ENCODE measurements around the gene SUN5. TPM values are rescaled to one million over a fixed set of nuclear protein-coding genes. Genes with fewer than 3 reads are reported as not detected.
"Not testable (repeated sequence)": the region's sequence is repeated elsewhere in the genome, so short reads cannot be mapped to it uniquely, and the experiment has no call there.

Gene SUN5
- total and polyA plus RNA-seq, 3 donors from 2014 or later, result 19.0 to 59.7 (median 29.1) TPM

DNA sequence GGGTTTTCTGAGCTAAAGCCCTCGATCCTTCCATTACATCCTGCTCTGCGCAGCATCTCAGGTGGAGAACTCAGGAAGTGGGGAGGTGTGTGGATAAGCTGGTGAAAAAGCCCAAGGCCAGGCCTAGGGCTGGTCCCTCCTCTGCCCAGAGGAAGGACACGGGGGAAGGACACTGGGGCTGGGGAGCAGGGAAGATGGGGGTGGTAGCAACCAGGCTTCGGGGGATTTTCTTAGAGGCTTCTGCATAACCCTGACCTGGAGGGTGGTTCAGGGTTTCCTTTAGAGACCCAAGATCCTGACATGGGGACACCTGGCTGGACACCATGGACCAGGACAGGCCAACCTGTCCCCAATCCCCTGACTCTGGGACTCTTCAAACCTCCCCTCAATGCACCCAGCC, 37.9 kb downstream of the SUN5 start:
- DNase-seq, result no peak

DNA sequence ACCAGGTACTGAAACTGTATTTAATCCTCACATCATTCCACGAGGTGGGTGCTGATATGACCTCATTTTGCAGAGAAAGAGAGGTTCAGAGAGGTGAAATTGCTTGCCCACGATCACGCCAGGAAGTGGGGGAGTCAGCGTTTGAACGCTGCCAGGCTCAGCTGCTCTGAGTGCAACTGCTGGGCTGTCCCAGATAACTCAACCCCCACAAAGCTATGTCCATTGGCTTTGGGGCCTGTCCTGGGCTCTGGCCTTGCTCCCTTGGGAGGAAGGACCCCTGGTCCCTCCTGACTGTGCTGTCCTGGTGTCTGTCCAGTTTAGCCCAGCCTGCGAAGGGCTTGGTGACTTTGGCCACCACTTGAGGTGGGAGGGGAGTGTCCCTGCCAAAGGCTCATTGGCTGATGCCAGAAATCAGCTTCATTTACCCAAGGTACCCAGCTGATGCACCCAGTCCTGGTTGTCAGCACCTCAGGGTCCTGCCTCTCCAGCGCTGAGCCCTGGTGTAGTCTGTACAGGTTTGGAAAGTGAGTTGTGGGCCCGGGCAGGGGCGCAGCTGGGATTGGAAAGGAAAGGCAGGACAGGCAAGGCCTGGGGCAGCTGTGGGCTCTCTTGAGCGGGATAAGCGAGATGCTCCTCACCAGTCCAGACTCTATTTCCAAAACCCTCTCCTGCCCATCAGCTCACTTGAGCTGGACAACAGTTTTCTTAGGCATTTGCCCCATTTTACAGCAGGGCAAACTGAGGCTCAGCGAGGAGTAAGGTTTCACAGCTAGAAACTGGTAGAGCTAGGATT, 38.5 kb downstream of the SUN5 start:
- no peak for TF ChIP-seq POLR2A (IDR thresholded peaks at IDR 0.05)
- TF ChIP-seq, protein P1, sequence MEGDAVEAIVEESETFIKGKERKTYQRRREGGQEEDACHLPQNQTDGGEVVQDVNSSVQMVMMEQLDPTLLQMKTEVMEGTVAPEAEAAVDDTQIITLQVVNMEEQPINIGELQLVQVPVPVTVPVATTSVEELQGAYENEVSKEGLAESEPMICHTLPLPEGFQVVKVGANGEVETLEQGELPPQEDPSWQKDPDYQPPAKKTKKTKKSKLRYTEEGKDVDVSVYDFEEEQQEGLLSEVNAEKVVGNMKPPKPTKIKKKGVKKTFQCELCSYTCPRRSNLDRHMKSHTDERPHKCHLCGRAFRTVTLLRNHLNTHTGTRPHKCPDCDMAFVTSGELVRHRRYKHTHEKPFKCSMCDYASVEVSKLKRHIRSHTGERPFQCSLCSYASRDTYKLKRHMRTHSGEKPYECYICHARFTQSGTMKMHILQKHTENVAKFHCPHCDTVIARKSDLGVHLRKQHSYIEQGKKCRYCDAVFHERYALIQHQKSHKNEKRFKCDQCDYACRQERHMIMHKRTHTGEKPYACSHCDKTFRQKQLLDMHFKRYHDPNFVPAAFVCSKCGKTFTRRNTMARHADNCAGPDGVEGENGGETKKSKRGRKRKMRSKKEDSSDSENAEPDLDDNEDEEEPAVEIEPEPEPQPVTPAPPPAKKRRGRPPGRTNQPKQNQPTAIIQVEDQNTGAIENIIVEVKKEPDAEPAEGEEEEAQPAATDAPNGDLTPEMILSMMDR (IDR thresholded peaks at IDR 0.05), result no peak
- intact Hi-C loops (cut with DNase I; ENCODE audit: low total_unique reads), result no loop called here

More for the DNA sequence above, 37.9 kb downstream of the SUN5 start:
- Histone ChIP-seq H3K4me1 (no peaks in the 10 kb centered on the region), H3K36me3 (ENCODE audit: low read depth, missing control alignments) (no peaks in the 10 kb centered on the region), H3K27ac (no peak overlapping the region), H3K27me3 (no peaks in the 10 kb centered on the region), H3K4me3 (no peak overlapping the region), H3K9me3 (no peaks in the 10 kb centered on the region)
- 86 to 92% methylated on average over 4 of the region's 4 CpGs for WGBS, 2 donors
- no peak for TF ChIP-seq POLR2A (IDR thresholded peaks at IDR 0.05)
- TF ChIP-seq, protein P1 (IDR thresholded peaks at IDR 0.05), result no peak
- intact Hi-C loops (cut with DNase I; ENCODE audit: low total_unique reads), result no loop called here

DNA sequence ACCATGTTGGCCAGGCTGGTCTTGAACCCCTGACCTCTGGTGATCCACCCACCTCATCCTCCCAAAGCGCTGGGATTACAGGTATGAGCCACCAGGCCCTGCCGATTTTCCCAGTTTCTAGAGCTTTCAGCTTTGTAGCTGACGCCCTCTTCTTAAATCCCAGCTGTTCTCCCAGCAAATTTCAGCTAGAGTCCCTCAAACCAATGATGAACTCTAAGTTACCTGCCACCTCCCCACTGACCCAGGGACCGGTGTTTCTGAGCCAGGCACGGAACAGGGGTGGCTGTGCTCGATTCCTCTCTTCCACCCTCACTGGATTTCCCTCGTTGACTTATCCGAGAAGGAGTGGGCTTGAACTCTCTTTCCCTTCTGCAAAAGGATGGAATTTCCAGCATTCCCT, 39.1 kb downstream of the SUN5 start:
- H3K4me3 ChIP-seq, result no peak overlapping the region

More for the DNA sequence above, 38.5 kb downstream of the SUN5 start:
- DNase-seq, result peak; percentile 12
- no peaks in the 10 kb centered on the region for H3K4me1 ChIP-seq
- no peaks in the 10 kb centered on the region for H3K36me3 ChIP-seq (ENCODE audit: low read depth, missing control alignments)
- H3K27me3 ChIP-seq, result no peaks in the 10 kb centered on the region
- no peak overlapping the region for H3K4me3 ChIP-seq
- no peaks in the 10 kb centered on the region for H3K9me3 ChIP-seq
- WGBS, 2 donors, result 61 to 66% methylated on average over 7 to 12 of the region's 12 CpGs
- no peak overlapping the region for H3K27ac ChIP-seq

DNA sequence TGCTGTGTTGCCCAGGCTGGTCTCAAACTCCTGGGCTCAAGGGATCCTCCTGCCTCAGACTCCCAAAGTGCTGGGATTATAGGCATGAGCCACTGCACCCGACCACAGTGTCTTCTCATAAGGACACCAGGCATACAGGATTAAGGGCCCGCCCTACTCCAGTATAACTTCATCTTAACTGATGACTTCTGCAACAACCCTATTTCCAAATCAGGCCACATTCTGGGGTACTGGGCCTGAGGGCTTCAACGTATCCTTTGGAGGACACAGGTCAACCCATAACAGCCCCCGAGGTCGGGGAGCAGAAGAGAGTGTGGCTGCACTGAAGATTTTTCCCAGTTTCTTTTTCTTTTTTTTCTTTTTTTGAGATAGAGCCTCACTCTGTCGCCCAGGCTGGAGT, 39.7 kb downstream of the SUN5 start:
- intact Hi-C loops (cut with DNase I; ENCODE audit: low total_unique reads), result no loop called here
- TF ChIP-seq POLR2A (IDR thresholded peaks at IDR 0.05), result no peak
- TF ChIP-seq, protein P1 (IDR thresholded peaks at IDR 0.05), result no peak
- no peak for DNase-seq
- no peaks in the 10 kb centered on the region for H3K27me3 ChIP-seq
- H3K9me3 ChIP-seq, result no peaks in the 10 kb centered on the region
- H3K4me3 ChIP-seq, result no peak overlapping the region
- H3K27ac ChIP-seq, result no peak overlapping the region
- H3K36me3 ChIP-seq (ENCODE audit: low read depth, missing control alignments), result no peaks in the 10 kb centered on the region
- 91 to 95% methylated on average over 6 of the region's 6 CpGs for WGBS, 2 donors
- H3K4me1 ChIP-seq, result no peaks in the 10 kb centered on the region

More for the DNA sequence above, 39.1 kb downstream of the SUN5 start:
- Histone ChIP-seq H3K27ac (no peak overlapping the region), H3K36me3 (ENCODE audit: low read depth, missing control alignments) (no peaks in the 10 kb centered on the region), H3K9me3 (no peaks in the 10 kb centered on the region), H3K4me1 (no peaks in the 10 kb centered on the region), H3K27me3 (no peaks in the 10 kb centered on the region)
- no peak for TF ChIP-seq POLR2A (IDR thresholded peaks at IDR 0.05)
- TF ChIP-seq, protein P1 (IDR thresholded peaks at IDR 0.05), result no peak
- peak; percentile 2 for DNase-seq
- WGBS, 2 donors, result 76 to 89% methylated on average over 8 of the region's 8 CpGs
- intact Hi-C loops (cut with DNase I; ENCODE audit: low total_unique reads), result no loop called here

DNA sequence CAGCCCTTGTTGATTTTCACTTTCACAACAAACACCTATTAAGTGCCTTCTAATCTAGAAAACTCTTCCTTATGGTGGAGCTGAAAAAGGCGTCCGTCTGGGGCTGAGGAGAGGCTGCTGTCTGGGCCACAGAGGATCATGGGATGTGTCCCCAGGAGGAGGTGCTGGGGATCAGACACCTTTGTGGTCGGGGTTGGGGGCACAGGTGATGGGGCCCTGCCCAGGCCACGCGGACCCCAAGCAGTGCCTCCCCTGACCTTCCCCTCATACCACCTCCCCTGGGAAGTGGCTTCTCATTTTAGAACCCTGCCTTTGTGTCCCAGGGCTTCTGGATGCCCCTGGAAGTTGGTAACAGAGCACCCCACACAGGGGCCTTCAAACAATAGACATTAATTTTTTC, 41.1 kb downstream of the SUN5 start:
- Histone ChIP-seq H3K9me3 (no peaks in the 10 kb centered on the region), H3K4me1 (no peaks in the 10 kb centered on the region), H3K27ac (no peak overlapping the region), H3K36me3 (ENCODE audit: low read depth, missing control alignments) (no peaks in the 10 kb centered on the region), H3K4me3 (no peak overlapping the region), H3K27me3 (no peaks in the 10 kb centered on the region)
- no peak for TF ChIP-seq POLR2A (IDR thresholded peaks at IDR 0.05)
- TF ChIP-seq, protein P1 (IDR thresholded peaks at IDR 0.05), result no peak
- 75 to 92% methylated on average over 5 of the region's 5 CpGs for WGBS, 2 donors
- intact Hi-C loops (cut with DNase I; ENCODE audit: low total_unique reads), result no loop called here
- peak; percentile 2 for DNase-seq

DNA sequence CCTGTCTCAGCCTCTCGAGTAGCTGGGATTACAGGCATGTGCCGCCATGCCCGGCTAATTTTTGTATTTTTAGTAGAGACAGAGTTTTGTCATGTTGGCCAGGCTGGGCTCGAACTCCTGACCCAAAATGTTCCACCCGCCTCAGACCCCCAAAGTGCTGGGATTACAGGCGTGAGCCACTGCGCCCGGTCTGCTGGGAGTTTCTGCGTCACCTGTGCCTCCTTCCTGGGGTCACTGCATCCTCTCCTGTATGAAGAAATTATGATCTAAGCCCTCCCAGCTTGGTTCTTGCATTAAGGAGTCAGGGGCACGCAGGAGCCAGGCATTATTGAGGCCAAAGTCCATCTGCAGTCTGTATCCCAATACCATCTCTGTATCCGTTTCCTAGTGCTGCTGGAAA, 41.6 kb downstream of the SUN5 start:
- DNase-seq; H3K9me3 ChIP-seq; H3K4me3 ChIP-seq; H3K27ac ChIP-seq; H3K4me1 ChIP-seq; H3K27me3 ChIP-seq; intact Hi-C loops (cut with DNase I; ENCODE audit: low total_unique reads); H3K36me3 ChIP-seq (ENCODE audit: low read depth, missing control alignments): not testable (repeated sequence)
- WGBS, 2 donors, result 87 to 91% methylated on average over 10 to 11 of the region's 11 CpGs

All from testis (tissue), 3 donors.